GM12872 (cell line): Measurements from ENCODE around the gene CREG1.

ENCODE experiments used
- TF ChIP-seq, protein P1 (sequence below): IDR thresholded peaks from 3 replicates; pipeline ENCODE4 v1.5.1; 2011; ENCODE audit warnings: low read depth, mild to moderate bottlenecking, low read length, moderate library complexity; ENCODE audit not compliant: insufficient read depth

CREG1 gene

DNA sequence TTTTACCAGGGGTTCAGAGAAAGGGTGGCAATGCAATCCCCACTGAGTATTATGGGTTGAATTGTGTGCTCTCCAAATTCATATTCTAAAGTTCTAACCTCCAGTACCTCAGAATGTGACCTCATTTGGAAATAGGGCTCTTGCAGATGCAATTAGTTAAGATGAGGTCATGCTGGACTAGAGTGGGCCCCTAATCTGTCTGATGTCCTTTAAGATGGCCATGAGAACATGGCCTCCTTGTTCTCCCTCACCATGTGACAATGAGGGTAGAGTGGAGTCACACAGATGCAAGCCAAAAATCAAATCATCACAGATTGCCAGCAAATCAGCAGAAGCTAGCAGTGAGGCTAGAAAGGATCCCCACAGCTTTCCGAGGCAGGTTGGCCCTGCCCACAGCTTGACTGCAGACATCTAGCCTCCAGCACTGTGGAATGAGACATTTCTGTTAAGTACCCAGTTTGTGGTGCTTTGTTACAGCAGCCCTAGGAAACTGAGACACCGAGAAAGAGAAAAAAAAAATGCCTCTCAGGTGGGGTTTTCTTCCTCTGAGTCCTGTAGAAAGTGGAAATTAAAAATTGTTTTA lies 25.5 kb upstream of the CREG1 start:
- TF ChIP-seq, protein P1, sequence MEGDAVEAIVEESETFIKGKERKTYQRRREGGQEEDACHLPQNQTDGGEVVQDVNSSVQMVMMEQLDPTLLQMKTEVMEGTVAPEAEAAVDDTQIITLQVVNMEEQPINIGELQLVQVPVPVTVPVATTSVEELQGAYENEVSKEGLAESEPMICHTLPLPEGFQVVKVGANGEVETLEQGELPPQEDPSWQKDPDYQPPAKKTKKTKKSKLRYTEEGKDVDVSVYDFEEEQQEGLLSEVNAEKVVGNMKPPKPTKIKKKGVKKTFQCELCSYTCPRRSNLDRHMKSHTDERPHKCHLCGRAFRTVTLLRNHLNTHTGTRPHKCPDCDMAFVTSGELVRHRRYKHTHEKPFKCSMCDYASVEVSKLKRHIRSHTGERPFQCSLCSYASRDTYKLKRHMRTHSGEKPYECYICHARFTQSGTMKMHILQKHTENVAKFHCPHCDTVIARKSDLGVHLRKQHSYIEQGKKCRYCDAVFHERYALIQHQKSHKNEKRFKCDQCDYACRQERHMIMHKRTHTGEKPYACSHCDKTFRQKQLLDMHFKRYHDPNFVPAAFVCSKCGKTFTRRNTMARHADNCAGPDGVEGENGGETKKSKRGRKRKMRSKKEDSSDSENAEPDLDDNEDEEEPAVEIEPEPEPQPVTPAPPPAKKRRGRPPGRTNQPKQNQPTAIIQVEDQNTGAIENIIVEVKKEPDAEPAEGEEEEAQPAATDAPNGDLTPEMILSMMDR: no peak

DNA sequence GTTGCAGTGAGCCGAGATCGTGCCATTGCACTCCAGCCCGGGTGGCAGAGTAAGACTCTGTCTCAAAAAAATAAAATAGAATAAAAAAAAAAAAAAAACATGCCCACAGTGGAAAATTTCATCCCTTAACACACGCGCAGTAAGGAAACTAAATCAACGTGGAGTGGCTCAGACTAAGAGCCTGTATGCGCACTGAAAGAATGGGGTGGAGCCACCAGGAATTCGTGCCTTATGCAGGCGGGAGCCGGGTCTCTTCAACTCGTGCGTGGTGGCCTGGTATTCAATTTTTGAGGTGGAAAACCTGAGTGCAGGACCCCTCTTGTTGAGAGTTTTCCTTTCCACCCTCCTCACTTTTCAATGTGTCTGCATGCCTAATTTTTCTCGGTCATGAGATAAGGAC lies 22.1 kb upstream of the CREG1 start:
- TF ChIP-seq, protein P1: no peak

DNA sequence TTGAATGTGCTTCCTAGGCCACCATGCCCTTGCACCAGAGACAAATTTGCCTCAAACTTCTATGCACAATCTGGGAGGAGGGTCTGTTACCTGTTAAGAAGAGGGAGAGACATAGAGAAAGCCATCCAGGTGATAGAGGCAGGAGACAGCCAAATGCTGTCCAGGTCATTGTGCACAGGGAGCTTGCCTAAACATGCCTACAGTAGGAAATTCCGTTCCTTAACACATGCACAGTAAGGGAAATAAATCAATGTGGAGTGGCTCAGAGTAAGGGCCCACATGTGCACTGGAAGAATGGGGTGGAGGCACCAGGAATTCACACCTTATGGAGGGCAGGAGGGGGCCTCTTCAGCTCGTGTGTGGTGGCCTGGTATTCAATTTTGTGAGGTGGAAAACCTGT lies 19.5 kb upstream of the CREG1 start:
- TF ChIP-seq, protein P1: no peak

DNA sequence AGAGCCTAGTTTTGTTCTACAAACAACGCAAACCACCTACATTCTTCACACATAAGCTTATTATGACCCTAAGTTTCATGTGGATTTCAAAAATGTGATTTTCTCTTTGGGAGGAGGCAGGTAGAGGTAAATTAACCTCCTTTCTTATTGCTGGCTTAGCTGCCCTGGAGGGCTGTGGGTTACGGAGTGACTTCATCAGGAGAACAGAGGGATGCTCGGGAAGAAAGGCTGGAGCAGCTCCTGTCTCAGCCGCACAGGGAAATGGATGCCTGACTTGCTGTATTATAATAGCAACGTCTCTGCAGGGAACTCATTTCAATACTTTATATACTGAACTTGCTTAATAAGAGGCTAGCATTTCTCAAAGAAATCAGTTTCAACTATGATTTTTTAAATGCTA lies 14.1 kb upstream of the CREG1 start:
- TF ChIP-seq, protein P1: no peak

DNA sequence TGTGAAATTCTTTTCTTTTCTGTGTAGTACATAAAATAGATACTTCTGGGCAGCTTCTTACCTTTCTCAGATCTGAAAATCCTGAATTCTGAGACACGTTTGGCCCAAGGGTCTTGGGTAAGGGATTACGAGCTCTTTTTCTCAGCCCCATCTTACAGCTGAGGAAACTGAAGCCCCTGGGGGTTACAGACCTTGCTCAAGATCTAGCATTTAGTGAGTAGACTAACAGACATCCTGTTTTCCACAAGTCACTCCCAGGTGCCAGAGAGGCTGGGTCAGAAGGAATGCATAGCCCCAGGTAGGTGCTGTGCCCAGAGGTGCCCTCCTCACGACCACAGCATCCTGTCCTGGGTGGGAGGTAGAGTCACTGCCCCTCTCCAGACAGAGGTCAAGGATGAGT lies 13.2 kb upstream of the CREG1 start:
- TF ChIP-seq, protein P1: no peak

DNA sequence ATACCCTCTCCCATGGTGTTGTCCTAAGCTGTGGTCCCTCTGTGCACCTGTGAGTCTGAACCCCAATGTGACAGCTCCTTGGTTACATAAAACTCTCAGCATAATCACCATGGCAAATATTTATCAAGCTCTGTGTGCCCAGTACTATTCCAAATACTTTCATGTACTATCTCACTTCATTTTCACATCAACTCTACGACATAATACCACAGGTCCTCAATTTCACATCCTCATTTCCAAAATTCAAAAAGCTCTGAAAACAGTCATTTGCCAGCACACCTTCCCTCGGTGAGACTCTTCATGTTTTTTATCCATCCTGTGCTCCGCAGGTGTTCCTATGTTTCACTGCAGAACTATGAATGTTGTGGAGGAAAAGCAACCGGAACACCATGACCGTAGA lies 12.4 kb upstream of the CREG1 start:
- TF ChIP-seq, protein P1: no peak

DNA sequence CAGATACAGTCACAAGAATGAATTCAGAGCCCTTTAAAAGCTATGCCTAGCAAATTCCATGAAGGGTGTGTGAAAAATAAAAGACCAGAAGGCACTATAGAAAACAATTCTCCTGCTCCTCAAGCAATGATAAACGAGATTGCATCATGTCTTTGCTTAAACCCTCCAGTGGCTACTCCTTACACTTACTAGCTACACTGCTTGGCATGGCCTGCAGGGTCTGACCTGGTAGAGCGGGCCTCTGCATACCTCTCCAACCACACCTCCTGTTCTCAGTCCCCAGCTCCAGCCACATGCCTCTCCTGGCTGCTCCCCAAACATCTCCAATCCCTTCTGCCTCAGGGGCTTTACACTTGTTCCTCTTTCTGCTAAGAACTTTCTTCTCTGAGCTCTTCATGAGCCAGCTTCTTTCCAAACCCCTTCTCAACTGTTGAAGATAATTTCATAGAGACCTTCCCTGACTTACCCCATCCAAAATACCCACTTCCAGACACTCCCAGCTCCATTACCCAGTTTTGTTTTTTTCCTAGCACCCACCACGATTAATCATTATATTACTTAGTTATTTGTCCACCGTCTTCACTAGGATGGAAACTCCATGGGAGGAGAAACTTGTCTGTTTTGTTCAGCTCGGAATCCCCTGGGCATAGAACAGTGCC lies 11.2 kb upstream of the CREG1 start:
- TF ChIP-seq, protein P1: no peak
